Activated T-cell treated with anti-CD3 and anti-CD28 coated beads, Interleukin-2, amount 50 U/mL, for 24 hours (primary cell): ENCODE data around the gene TRIP13.
A peak's percentile ranks its signal among the peaks of the same experiment; 100 is the strongest.
"Not testable (repeated sequence)": the region's sequence is repeated elsewhere in the genome, so short reads cannot be mapped to it uniquely, and the experiment has no call there.

Experiments
- DNase-seq: peaks from one replicate; pipeline ENCODE4 v3.0.0-alpha.2; 2020
- H3K27ac Mint-ChIP-seq: 2 replicates; pipeline ENCODE4 v1.8.0; 2020; ENCODE audit warnings: mild to moderate bottlenecking, mixed read lengths
- H3K27me3 Mint-ChIP-seq: 2 replicates; pipeline ENCODE4 v1.8.0; 2020; ENCODE audit warnings: mixed read lengths
- H3K36me3 Mint-ChIP-seq: 2 replicates; pipeline ENCODE4 v1.8.0; 2020; ENCODE audit warnings: low read depth, mixed read lengths
- H3K4me1 Mint-ChIP-seq: 2 replicates; pipeline ENCODE4 v1.8.0; 2020; ENCODE audit warnings: low read depth, mixed read lengths
- H3K4me3 Mint-ChIP-seq: 2 replicates; pipeline ENCODE4 v1.8.0; 2020; ENCODE audit warnings: mild to moderate bottlenecking, moderate library complexity, mixed read lengths
- H3K9me3 Mint-ChIP-seq: 2 replicates; pipeline ENCODE4 v1.8.0; 2020; ENCODE audit warnings: mixed read lengths

The TRIP13 gene

DNA sequence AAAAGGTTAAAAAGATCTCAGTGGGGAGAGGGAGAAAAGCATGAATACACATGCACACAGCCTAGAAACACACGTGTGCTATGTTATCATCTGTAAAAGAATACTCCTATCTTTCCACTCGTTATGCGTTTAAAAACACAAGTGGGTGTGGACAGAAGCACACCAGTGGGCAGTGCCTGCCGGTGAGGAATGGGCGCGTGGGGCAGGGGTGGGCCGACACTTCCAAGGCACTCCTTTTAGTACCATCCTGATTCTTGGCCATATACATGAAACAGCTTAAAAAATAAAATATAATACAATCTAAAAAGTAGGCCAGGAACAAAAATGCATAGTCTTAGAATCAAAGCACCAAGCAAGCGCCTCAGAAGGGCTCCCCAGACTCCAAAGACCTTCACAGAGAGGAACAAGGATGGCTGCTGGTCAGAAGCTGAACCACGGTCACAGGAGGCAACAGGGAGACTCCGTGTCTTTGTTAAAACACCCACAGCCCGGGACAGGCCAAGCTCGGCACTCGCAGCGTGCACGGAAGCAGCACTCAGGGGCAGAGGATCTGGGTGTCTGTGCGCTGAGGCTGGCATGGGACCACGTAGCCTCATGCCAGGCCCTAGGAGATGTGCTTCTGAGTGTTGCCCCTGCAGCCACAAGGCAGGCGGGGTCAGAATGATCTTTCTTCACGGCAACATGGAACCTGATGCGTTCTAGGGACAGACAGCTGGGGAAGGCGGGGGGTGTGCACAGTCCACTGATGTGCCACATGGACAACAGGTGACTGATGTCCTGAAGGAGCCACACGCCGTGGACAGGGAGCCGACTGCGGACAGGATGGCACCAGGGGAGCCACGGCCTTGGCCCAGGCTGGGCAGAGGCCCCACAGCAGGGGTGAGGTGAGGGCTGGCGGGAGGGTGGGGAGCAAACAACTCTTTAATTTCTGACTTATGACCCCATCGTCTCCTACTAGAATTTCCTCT lies 16.0 kb upstream of the TRIP13 start:
- H3K27me3 Mint-ChIP-seq: no peaks in the 10 kb centered on the region
- no peak overlapping the region for H3K4me3 Mint-ChIP-seq
- H3K36me3 Mint-ChIP-seq: peaks cover 82% of the 10 kb centered on the region

GRCh38 chr5:878125-878524 lies 14.6 kb upstream of the TRIP13 start:
- H3K27ac Mint-ChIP-seq: no peak overlapping the region
- H3K36me3 Mint-ChIP-seq: peaks cover 82% of the 10 kb centered on the region

More for the DNA sequence above, 16.0 kb upstream of the TRIP13 start:
- H3K27ac Mint-ChIP-seq: no peak overlapping the region
- no peak for DNase-seq
- no peaks in the 10 kb centered on the region for H3K9me3 Mint-ChIP-seq
- peaks cover 4% of the 10 kb centered on the region for H3K4me1 Mint-ChIP-seq

DNA sequence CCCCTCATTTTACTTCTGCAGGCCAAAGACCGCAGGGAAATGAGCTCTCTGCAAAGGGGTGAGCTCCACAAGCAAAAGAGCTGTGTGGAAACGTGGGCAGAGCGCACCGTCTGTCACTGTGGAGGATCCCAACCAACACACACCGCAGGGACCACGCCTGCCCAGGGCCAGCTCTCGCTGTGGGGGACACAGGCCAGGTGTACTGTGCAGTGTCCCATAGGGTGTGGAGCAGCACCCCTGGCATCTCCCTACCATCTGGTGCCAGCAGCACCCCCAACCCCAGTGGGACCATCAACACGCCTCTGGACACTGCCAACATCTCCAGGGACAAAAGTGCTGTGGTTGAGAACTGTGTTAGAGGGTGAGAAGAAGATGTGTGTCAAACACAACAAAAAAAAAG lies 14.0 kb upstream of the TRIP13 start:
- Mint-ChIP-seq H3K9me3 (peaks cover 15% of the 10 kb centered on the region), H3K36me3 (peaks cover 82% of the 10 kb centered on the region), H3K4me1 (peaks cover 18% of the 10 kb centered on the region)
- H3K4me3 Mint-ChIP-seq, H3K27me3 Mint-ChIP-seq, H3K27ac Mint-ChIP-seq, DNase-seq: not testable (repeated sequence)

More at GRCh38 chr5:878125-878524, 14.6 kb upstream of the TRIP13 start:
- Mint-ChIP-seq H3K4me1 (peaks cover 18% of the 10 kb centered on the region), H3K27me3 (no peaks in the 10 kb centered on the region), H3K9me3 (peaks cover 12% of the 10 kb centered on the region), H3K4me3 (no peak overlapping the region)
- no peak for DNase-seq

GRCh38 chr5:880816-881550 lies 11.7 kb upstream of the TRIP13 start:
- H3K4me1 Mint-ChIP-seq: peaks cover 20% of the 10 kb centered on the region
- peak overlapping the region; percentile 66 for H3K27ac Mint-ChIP-seq
- peaks cover 15% of the 10 kb centered on the region for H3K9me3 Mint-ChIP-seq
- H3K4me3 Mint-ChIP-seq: no peak overlapping the region
- no peak for DNase-seq
- peaks cover 82% of the 10 kb centered on the region for H3K36me3 Mint-ChIP-seq
- H3K27me3 Mint-ChIP-seq: no peaks in the 10 kb centered on the region

GRCh38 chr5:881551-881935 lies 11.1 kb upstream of the TRIP13 start:
- Mint-ChIP-seq H3K36me3 (peaks cover 82% of the 10 kb centered on the region), H3K4me1 (peaks cover 20% of the 10 kb centered on the region), H3K27me3 (no peaks in the 10 kb centered on the region), H3K27ac (peak overlapping the region; percentile 66), H3K4me3 (no peak overlapping the region), H3K9me3 (peaks cover 15% of the 10 kb centered on the region)
- DNase-seq: no peak

GRCh38 chr5:882253-883183 lies 10.2 kb upstream of the TRIP13 start:
- Mint-ChIP-seq H3K36me3 (peaks cover 82% of the 10 kb centered on the region), H3K4me3 (peak overlapping the region; percentile 39), H3K9me3 (peaks cover 15% of the 10 kb centered on the region), H3K27ac (peak overlapping the region; percentile 92), H3K4me1 (peaks cover 20% of the 10 kb centered on the region), H3K27me3 (no peaks in the 10 kb centered on the region)
- no peak for DNase-seq

DNA sequence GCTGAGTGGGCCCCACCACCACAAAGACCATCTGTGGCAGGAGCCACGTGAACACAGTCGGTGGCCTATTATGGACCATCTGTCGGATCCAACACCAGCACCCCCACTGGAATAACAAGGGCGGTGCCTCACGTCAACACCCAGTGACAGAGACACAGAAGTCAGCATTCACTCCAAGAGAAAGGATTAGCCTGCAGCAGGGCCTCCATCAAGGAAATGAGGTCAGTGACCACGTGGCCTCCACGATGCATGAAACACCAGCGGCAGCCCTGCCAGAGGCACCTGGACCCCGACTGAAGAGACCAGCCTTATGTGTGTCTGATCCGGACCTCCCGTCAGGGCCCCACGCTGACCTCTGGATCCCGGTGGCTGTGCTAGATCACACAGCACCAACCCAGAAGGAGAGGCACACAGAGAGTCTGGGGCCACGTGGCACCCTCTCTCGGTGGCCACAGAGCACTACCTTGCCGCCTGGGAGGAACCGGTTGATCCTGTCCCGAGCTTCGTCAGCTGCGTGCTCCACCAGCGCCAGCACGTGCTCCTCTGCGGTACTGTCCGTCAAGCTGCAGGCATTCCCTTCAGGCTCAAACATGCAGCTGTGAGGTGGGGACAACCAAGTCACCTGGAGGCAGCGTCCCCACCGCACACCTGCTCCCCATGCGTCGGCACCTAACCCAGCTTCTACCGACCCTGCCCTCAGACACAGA lies 9.1 kb upstream of the TRIP13 start:
- Mint-ChIP-seq H3K4me1 (peaks cover 27% of the 10 kb centered on the region), H3K9me3 (peaks cover 15% of the 10 kb centered on the region), H3K27ac (no peak overlapping the region), H3K36me3 (peaks cover 84% of the 10 kb centered on the region), H3K27me3 (no peaks in the 10 kb centered on the region), H3K4me3 (no peak overlapping the region)
- no peak for DNase-seq

GRCh38 chr5:884345-885126 lies 8.1 kb upstream of the TRIP13 start:
- no peak for DNase-seq
- Mint-ChIP-seq H3K4me3 (no peak overlapping the region), H3K27ac (no peak overlapping the region), H3K4me1 (peaks cover 35% of the 10 kb centered on the region), H3K27me3 (no peaks in the 10 kb centered on the region), H3K9me3 (peaks cover 15% of the 10 kb centered on the region), H3K36me3 (peaks cover 93% of the 10 kb centered on the region)

GRCh38 chr5:885127-885442 lies 7.6 kb upstream of the TRIP13 start:
- Mint-ChIP-seq H3K36me3 (peaks cover 98% of the 10 kb centered on the region), H3K27me3 (no peaks in the 10 kb centered on the region), H3K9me3 (peaks cover 15% of the 10 kb centered on the region), H3K27ac (no peak overlapping the region), H3K4me1 (peaks cover 40% of the 10 kb centered on the region), H3K4me3 (no peak overlapping the region)
- DNase-seq: no peak

DNA sequence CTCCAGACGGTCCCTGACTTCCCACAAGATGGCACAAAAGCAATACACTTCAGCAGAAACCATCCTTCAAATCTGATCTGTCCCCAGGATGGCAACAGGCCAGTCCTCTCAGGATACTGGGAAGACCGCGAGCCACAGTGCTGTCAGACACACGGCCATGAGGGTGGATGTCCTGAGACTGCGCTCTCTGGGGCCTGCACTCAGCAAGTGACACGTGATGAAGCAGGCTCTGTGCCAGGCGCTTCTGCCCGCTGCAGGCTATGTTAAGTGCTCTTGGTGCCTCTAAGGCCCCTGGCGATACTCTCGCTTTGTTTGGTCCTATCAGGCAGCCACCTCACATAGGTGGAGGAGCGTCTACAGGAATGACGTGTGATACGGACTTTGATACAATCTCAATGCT lies 7.2 kb upstream of the TRIP13 start:
- H3K4me3 Mint-ChIP-seq: no peak overlapping the region
- DNase-seq: no peak
- peaks cover 44% of the 10 kb centered on the region for H3K4me1 Mint-ChIP-seq
- no peak overlapping the region for H3K27ac Mint-ChIP-seq
- H3K36me3 Mint-ChIP-seq: peaks cover 100% of the 10 kb centered on the region
- H3K9me3 Mint-ChIP-seq: peaks cover 15% of the 10 kb centered on the region
- H3K27me3 Mint-ChIP-seq: no peaks in the 10 kb centered on the region

DNA sequence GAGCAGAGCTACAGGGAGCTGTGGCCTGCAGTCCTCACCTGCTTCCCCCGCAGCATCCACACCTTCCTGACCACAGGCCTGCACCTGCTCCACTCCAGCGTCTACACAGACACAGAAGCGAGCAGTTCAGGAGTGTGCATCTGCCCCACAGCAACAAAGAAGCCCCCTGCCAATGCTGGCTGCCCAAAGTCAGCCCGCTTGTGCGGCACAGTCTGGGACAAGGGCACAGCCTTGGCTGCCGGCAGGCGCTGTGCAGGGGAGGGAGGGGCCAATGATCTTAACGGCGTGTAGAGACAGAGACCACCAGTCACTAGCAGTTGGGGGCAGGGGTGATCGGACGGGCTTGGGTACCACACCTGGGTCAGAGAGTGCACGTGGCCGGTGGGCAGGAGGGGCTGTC lies 6.6 kb upstream of the TRIP13 start:
- Mint-ChIP-seq H3K4me3 (no peak overlapping the region), H3K27ac (no peak overlapping the region), H3K27me3 (no peaks in the 10 kb centered on the region), H3K9me3 (peaks cover 15% of the 10 kb centered on the region), H3K36me3 (peaks cover 100% of the 10 kb centered on the region), H3K4me1 (peaks cover 49% of the 10 kb centered on the region)
- DNase-seq: no peak

DNA sequence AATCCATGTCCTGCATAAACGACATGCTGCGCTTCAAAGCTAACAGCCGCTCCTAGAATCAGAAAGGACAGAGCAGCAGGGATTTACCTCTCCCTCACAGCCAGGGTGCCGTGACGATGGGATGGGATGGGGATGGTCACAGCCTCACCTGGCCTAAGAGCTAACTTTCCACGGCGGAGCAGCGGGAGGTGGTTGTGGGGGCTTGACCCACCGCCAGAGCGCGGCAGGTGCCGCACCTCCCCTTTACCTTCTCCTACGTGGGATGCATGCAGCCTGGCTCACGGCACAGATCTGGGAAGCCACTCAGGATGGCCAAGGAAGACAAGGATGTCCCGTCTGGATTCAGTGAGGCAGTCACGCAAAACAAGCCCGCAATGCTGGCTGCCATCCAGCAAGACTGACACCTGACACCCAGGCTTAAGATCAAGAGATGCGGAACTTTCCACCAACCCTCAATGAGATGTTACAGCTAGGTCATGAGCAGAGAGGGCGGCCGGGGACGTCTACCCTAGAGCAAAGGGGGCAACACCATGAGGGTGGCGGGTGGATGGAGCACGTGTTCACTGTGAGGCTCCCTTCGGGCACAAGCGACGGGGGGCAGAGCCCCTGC lies 5.9 kb upstream of the TRIP13 start:
- H3K9me3 Mint-ChIP-seq: peaks cover 15% of the 10 kb centered on the region
- no peaks in the 10 kb centered on the region for H3K27me3 Mint-ChIP-seq
- H3K4me3 Mint-ChIP-seq: no peak overlapping the region
- H3K4me1 Mint-ChIP-seq: peaks cover 50% of the 10 kb centered on the region
- no peak for DNase-seq
- H3K36me3 Mint-ChIP-seq: peaks cover 100% of the 10 kb centered on the region
- peak overlapping the region; percentile 40 for H3K27ac Mint-ChIP-seq
